NCI-H2029 treated with DMSO at 0.1 percent for 48 hours (cell line): ENCODE measurements around the gene SHROOM3.
A peak's percentile ranks its signal among the peaks of the same experiment; 100 is the strongest.
"Not testable (repeated sequence)": the region's sequence is repeated elsewhere in the genome, so short reads cannot be mapped to it uniquely, and the experiment has no call there.

ENCODE experiments used
- DNase-seq: peaks from one replicate; lab custom pipeline; 2025; lab: John Stamatoyannopoulos, UW

The SHROOM3 gene

GRCh38 chr4:76594173-76594572, 159.1 kb downstream of the SHROOM3 start:
- peak; percentile 6 for DNase-seq

DNA sequence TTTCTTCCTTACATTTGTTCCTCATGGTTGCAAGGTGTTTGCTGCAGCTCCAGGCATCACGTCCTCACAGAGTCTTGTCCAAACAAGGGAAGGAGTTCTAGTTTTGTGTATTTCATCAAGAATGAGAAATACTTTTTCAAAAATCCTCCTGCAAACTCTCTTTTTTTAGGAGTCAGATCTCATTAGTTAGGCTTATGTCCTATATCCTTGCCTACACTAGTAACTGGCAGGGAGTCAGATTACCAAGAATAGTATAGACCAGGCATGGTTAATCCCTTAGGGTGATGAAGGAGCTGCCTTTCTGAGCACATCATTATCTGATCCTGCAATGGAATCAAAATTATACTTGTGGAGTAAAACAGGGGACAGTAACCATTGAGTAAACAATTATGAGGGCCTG, 160.4 kb downstream of the SHROOM3 start:
- no peak for DNase-seq

DNA sequence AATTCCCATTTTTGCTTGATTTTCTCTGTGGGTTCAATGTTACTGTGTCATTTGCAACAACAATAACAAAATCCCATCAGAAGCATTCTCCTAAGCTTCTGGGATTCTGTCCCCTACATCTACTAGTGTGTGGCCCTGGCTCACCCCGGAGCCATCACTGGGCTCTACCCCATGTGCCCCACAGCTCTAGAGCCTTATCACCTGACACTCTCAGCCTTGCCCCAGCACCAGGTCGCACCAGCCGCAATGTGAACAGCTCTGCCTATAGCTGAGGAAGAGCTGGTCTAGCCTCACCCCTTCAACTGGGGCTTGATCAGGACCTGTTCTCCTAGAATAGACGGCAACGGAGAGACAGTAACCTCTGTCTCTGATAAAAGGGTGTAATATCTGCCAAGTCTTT, 161.7 kb downstream of the SHROOM3 start:
- no peak for DNase-seq

DNA sequence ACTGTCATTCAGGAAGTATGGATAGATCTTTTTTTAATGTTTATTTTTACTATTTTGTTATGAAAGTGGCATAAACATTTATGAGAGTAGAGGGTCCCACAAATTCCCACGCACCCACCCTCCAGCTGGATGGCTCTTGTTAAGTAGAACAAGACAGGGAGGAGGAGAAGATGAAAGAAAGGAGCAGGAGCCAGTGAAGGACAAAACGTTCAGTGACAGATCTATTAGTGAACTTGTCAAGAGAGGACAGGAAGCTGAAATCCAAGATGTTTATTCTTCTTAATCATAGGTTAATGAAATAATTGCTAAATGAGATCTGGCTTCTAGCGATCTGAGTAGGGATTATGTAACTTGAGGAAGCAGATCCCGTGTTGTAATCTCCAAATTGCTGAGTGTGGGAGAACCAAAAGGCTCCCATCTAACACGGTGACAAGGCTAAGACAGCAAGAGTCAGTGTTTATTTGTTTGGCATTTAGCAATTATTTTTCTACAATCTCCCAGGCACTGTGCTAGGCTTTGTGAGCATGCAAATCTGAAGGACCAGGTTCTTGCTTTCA, 162.5 kb downstream of the SHROOM3 start:
- DNase-seq = no peak

- no peak for DNase-seq
These were observed 165.4 kb downstream of the SHROOM3 start for GRCh38 chr4:76600447-76600846.

DNA sequence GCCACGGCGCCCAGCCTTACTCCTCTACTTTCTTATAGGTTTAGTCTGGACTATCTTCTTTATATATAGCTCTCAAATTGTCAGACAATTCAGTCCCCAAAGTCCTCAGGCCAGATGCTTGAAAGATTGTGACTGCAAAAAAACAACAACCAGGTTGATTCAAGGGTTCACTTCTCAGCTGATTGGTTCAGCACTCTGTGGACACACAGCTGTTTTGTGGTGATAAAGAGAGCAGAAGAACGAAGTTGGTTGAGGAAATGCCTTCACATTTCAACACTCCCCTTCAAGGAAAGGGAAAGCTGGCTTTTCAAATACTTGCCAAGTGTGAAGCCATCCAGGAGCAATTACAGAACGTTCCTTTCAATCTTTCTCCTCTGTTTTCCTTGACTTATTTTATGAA, 166.8 kb downstream of the SHROOM3 start:
- DNase-seq = no peak

- no peak for DNase-seq
These were observed 170.1 kb downstream of the SHROOM3 start for GRCh38 chr4:76605099-76605563.

- DNase-seq = no peak
These were observed 171.7 kb downstream of the SHROOM3 start for GRCh38 chr4:76606645-76607265.

DNA sequence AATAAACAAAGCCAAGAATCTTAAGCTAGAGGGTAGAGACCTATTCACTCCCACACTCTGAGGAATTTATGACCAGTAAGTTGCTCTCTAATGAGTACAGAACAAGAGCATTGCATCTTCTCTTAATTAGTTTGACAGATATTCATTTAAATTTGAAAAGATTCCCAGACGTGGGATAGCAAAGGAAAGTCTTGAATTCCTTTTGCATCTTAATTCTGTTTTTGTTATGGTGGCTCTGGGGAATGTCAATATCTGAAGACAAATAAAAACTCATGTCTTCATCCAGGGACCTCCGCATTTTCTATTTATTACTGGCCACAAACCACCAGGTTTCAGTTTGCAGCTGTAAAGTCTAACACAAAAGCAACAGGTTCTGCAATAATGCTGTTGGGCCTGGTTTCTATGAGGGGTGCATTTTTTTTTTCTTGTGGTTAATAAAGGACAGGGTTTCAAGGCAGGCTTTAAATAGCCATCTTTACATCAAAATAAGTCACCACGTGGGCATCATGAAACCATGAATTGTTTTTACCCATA, 172.3 kb downstream of the SHROOM3 start:
- no peak for DNase-seq

GRCh38 chr4:76607846-76608245, 172.8 kb downstream of the SHROOM3 start:
- no peak for DNase-seq

DNA sequence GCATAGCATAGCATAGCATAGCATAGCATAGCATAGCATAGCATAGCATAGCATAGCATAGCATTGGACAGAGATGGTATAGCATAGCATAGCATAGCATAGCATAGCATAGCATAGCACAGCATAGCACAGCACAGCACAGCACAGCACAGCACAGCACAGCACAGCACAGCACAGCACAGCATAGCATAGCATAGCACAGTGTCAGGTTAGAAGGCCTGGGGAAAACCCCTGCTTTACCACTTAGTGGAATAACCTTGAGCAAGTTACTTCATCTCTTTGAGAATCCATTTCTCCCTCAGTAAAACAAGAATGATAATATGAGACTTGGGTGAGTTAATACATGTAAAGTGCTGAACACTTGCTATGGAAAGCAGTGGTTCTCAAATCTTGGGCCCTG, 173.5 kb downstream of the SHROOM3 start:
- DNase-seq = not testable (repeated sequence)

- DNase-seq = no peak
These were observed 175.9 kb downstream of the SHROOM3 start for GRCh38 chr4:76610751-76611547.

- DNase-seq = no peak
These were observed 176.7 kb downstream of the SHROOM3 start for GRCh38 chr4:76611616-76612207.

GRCh38 chr4:76614589-76614988, 179.6 kb downstream of the SHROOM3 start:
- DNase-seq = no peak

- DNase-seq = no peak
These were observed 181.0 kb downstream of the SHROOM3 start for GRCh38 chr4:76615999-76616398.

- DNase-seq = no peak
These were observed 181.5 kb downstream of the SHROOM3 start for GRCh38 chr4:76616526-76616925.

DNA sequence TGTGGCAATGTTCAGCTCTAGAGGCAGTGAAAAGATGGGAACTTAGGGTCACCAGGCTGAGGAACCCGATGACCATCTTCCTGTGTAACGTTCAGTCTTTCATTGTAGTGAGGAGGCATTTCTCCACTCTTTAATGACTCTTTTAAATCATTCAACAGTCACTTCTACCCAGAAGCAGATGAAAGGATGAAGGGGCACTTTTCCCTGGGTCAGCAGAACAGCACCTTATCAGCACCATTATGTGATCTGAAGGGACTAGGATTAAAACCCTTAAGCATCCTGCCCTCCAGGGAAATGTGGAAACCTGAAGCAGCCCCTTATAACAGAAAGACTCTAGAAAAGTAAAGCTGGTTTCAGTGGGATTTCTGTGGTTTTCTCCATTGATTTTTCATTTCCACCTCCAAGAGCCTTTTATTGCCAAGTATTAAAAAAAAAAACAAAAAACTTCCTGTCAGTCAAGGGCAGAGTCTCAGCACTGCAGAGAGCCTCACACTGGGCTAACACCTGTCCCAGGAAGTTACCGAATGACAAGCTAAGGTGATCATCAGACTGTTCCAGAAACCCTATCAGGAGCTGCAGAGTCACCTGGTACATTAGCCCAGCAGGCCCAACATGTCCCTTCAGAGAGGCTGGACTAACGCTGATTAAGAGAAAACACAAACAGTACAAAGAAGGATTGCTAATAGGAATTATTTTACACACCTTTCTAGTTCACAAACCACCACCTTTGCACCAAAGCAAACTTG, 185.9 kb downstream of the SHROOM3 start:
- DNase-seq = no peak

- no peak for DNase-seq
These were observed 187.1 kb downstream of the SHROOM3 start for GRCh38 chr4:76622126-76622525.

DNA sequence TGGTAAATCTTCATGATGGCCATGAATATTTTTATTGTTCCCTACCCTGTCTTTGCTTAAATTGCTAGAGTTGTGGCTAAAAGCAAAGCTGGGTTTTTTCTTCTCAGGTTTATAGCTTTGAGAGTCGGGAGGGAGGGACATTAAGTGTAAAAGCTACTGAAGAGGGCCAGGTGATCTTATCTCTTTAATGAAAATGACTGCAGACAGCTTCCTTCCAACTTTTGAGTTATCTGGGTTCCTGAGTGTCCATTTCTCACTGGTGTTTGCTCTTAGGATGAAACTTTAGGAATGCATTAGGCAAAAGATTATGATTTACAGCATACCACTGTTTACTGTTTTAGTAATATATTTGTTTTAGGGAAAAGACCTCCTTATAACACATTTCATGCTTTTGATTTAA, 187.7 kb downstream of the SHROOM3 start:
- DNase-seq = no peak

- no peak for DNase-seq
These were observed 188.4 kb downstream of the SHROOM3 start for GRCh38 chr4:76623217-76624045.

- no peak for DNase-seq
These were observed 189.2 kb downstream of the SHROOM3 start for GRCh38 chr4:76624241-76624681.
